Stimulated activated naive CD4-positive, alpha-beta T cell treated with Interleukin-2 at 50 U/mL for 16 hours (primary cell): Measurements from ENCODE around the gene CDC7.
"Not testable (repeated sequence)": the region's sequence is repeated elsewhere in the genome, so short reads cannot be mapped to it uniquely, and the experiment has no call there.

Source experiments
- DNase-seq: peaks from one replicate; lab custom pipeline; 2025; lab: John Stamatoyannopoulos, UW

Gene CDC7

DNA sequence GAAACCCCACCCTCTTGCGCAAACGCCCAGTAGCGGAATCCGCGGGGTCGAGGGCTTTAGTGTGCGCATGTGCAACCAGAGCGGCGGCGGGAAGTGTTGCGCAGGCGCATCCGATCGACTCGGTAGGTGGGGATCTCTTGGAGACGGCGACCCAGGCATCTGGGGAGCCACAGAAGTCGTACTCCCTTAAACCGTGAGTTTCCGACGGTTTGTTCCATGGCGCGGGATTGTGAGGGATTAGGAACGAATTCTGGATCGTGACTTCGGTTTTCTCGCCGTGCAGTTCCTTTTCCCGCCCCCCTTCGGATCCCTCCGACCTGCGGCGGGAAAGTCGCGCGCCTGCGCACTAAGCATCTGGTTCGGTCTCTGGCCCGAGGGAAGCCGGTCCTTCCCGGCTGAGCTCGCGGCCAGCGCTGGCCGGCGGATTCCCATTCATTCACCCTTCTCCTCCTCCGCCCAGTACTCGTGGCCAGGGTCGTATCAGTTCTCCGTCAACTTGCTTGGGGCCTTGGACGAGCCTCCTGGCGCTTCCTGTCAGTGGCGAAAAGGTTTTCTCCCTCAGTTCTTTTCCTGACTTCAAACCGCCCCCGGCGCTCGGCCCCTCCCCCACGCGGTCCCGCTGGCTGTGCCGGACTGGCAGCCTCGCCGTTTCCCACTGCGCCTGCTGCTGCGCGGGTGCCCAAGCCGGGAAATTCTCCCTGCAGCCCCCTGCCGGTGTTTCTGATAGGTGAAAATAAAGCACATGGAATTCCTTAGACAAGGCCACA, at the start of gene CDC7:
Gene CDC7, plus strand, starts transcription at position 96 of the 767 bp plus-strand sequence. CDS start 866 bp downstream, outside the sequence.
- DNase-seq = peak; percentile 78

DNA sequence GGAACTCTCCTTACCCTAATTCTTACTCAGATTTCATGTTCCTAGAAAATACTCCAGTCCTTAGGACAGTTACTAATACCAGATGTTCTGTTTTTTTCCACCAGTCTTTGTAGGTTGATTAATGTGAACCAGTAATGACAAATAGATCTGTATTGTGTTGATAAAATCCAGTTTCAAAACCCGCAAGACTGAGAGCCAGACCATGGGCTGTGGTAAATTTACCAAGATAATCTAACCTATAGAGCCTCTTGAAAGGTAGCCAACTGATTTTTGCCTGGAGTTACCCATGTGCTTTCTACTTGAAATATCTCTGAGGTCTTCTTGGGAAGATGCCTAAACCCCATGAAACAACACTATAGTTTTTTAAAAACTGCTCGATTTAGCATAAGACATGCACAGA, 46.5 kb upstream of the CDC7 start:
- no peak for DNase-seq

DNA sequence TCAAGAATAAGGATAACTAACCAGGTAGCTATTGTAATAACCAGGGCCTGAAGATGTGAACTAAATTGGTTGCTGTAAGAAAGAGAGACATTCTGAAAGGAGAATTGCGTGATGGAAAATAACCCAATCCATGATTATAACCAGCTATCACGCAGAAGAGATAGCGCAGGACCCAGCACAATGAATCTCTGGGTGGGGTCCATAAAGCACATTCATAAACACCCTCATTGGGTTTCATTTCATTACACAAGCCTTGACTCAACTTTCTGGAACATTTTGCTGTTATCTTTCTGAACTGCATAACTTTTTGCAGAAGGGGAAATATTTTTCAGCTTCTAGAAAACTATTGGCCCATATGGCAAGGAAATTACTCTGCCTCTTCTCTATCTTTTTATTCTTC, 45.3 kb upstream of the CDC7 start:
- DNase-seq = no peak

GRCh38 chr1:91455896-91456295, 44.8 kb upstream of the CDC7 start:
- DNase-seq = no peak

- not testable (repeated sequence) for DNase-seq
Observed at GRCh38 chr1:91465350-91465749, 35.3 kb upstream of the CDC7 start.

DNA sequence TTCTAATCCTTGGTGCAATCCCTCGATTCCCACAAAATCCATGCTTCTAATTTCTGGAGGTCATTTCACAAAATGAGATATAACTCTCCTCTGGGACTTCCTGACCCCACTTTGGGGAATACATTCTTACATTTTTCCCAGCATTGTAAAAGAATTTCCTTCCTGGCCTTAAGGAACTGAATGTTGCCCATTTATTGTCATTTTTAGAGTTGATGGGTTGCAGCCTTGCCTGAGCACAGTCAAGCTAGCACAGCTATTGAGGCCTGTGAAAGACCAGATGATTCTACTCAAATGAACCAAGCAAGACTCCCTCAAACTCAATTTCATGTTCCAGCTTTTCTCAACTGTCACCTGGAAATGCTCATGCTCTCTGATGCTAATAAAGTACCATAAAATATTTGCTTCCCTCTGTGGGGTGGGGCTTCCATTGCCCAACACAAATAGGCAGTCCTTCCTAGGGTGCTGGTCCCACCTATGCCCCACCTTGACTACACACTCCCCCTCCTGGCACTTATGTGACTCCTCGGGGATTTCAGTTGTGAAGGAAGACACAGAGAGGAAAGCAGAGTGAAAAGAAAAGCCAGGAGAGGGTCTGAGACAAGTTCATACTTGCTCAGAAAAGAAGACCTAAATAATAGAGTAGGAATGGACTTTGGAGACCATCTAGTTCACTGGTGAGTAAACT, 24.0 kb upstream of the CDC7 start:
- DNase-seq = no peak

DNA sequence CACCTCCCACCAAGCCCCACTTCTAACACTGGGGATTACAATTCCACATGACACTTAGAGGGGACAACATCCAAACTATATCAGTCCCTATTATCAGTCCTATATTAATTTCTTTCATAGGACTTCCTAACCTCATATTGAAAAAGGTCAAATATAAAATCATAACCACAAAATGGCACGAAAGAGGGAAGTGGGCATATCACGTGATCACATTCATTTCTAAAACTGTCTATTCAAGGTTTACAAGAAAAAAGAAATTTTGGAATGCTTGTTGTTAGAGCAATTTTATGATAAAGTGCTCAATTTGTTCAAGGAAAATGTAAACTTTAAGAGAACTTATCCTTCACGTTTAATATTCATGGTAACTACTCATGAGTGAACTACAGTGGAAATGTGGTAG, 13.2 kb upstream of the CDC7 start:
- no peak for DNase-seq

GRCh38 chr1:91490501-91490900, 10.2 kb upstream of the CDC7 start:
- no peak for DNase-seq

DNA sequence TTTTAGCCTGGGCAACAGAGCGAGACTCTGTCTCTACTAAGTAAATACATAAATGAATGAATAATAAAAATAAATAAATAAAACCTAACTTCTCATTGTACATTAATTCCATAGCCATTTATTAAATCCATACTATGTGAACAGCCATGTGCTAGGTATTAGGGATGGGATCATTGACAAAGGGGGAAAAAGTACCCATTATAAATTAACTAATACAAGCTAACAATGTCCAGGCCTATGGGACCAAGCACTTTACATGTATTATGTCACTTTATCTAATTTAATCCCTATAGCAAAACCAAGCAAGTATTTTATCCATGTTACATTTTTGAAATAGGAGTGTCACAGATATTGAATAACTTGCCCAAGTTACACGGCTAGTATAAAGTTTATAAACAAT, 2.6 kb upstream of the CDC7 start:
- DNase-seq = no peak

DNA sequence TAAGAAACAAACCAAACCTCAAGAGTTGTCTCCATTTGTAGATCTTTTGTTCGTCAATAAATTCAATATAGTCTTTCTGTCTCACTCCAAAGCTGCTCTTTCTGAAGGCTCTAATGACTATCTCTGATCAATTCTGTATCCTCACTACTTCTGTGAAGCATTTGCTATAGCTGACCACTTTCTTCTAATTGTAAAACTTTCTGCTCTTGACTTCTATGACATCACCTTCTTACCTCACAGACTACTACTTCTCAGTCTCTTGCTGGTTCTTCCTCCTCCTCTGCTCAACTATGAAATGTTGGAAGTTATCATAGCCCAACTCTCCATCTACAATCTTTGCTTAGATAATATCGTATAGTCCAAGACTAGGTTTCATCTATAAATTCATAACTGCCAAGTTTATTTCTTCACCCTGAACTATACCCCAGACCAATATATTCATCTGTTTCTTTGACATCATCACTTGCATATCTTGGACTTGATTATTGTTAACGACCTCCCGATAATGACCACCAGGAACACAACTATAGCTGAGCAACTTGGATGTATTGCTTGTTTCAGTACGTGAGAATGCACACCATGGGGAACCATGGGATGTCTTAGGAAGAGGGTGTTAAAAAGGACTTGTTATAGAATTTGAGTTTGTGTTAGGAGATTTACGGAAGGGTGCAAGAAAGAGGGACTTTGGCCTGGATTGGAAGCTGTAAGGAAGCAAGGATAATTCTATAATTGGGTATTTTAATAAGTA, 2.0 kb upstream of the CDC7 start:
- DNase-seq = no peak

DNA sequence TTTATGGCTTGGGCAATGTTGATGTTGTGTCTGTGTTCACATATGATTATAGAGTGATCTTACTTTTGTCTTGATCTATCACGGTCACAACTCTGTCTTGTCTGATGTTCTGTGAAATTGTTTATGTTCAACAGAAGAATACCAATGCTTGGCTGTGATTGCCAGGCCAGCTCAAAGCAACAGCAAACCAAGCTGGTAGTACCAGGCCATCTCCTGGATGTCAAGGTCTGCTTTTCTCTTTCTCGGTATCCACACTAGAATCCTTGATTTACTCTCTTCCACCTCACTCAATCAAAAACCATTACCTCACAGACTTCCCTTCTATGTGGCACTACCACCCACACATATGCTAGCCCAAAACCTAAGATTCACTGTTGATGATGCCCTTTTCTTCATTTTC, 1.3 kb upstream of the CDC7 start:
- no peak for DNase-seq

- no peak for DNase-seq
Observed at GRCh38 chr1:91499904-91500755, 521 bp upstream of the CDC7 start.

GRCh38 chr1:91501523-91501851, 836 bp downstream of the CDC7 start:
- no peak for DNase-seq

- no peak for DNase-seq
Observed at GRCh38 chr1:91501971-91502671, 1.5 kb downstream of the CDC7 start.

- no peak for DNase-seq
Observed at GRCh38 chr1:91502672-91503184, 2.1 kb downstream of the CDC7 start.

DNA sequence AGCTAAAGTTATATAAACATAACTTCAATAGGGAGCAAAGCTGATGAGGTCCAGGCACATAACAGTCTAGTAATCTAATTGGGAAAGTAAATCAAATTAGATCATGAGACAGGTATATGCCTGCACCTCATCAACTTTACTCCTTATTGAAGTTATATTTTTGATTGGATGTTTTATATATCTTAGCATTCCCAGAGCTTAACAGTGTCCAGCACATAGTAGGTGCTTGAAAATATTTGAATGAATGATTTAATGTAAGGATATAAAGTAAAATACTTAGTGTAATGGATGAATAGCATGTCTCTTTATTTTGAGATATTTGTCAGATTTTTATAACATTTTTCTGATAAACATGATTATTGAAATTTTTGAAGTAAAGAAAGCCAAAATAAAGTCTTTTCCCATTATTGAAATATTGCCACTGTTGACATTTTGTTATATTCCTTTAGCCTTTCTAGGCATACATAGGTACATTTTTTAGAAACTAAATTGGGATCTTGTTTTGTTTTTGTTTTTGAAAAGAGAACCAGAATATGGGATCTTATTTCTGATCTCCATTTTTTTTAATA, 2.8 kb downstream of the CDC7 start:
- DNase-seq = no peak

DNA sequence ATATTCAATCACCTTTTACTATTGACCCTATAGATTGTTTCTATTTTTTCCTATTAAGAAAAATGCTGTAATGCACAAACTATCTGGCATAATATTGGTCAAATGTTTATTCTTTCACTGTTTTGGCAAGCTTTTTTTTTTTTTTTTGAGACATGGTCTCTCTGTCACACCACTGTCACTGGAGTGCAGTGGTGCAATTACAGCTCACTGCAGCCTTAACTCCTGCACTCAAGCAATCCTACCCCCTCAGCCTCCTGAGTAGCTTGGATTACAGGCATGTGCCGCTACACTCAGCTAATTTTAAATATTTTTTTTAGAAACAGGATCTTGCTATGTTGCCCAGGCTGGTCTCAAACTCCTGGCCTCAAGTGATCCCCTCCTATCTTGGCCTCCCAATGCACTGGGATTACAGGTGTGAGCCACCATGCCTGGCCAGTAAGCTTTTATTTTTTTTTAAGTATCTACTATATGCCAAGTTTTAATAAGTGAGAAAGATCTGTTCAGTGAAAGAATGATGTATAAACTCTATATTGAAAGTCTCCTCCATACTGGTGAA, 3.4 kb downstream of the CDC7 start:
- DNase-seq = no peak

DNA sequence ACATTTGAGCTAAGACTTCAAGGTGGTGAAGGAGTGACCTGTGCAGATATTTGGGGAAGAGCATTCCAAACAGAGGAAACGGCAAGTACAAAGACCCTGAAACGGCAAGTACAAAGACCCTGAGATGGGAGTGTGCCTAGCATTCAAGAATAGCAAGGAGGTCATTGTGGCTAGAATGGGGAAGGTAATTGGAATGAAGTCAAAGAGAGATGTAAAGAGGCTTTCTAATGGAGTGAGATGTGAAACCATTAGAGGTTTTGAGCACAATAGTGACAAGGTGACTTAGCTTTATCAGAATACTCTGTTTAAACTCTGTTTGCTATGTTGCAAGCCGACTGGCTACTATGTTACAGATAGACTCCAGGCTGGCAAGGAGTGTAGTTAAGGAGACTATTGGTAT, 4.4 kb downstream of the CDC7 start:
- no peak for DNase-seq

DNA sequence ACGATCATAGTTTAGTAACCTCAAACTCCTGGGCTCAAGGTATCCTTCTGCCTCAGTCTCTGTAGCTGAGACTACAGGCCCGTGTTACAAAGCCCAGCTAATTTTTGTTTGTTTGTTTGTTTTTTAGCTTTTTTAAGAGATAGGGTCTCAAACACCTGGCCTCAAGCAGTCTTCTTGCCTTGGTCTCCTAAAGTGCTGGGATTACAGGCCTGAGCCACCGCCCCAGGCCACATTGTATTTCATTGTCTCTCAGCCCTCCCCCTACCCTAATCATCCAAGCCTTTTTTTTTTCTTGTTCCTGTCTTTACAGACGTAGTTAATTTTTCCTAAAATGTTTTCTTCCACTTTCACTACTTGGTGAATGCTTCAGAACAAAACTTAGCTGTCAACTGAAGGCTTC, 5.4 kb downstream of the CDC7 start:
- DNase-seq = no peak

- DNase-seq = no peak
Observed at GRCh38 chr1:91507328-91507727, 6.7 kb downstream of the CDC7 start.

DNA sequence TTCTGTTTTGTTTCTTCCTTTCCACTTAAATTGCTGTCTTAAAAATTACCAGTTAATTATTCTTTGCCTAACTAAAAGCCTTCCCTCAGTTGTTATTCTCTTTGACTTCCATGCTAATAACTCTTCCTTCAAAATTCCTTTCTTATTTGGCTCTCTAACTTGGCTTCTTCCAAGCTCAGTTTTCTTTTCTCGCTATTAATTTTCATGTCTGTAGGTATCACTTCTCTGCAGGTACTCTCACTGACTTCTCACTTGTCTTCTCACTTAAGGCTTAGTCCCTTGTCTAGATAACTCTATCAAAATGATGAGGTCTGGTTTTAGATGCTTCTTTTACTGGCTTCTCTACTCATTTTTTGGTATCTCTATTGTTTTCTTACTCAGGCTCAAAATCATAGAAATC, 10.1 kb downstream of the CDC7 start:
- DNase-seq = no peak
